Left ventricle myocardium inferior (tissue), 1 donor: ENCODE results near the gene HNRNPH2. TPM values are rescaled to one million over a fixed set of nuclear protein-coding genes. Genes with fewer than 3 reads are reported as not detected.

Source experiments
- DNase-seq: peaks from one replicate; pipeline ENCODE4 v3.0.0-alpha.2; 2020
- H3K27ac ChIP-seq: fragments of 200-600 bp; replicated peaks from 2 replicates; pipeline ENCODE4 v1.8.0; 2021
- H3K27me3 ChIP-seq: fragments of 200-600 bp; 2 replicates; pipeline ENCODE4 v1.8.0; 2021; ENCODE audit warnings: low read depth
- H3K36me3 ChIP-seq: fragments of 200-600 bp; 2 replicates; pipeline ENCODE4 v1.8.0; 2021
- H3K4me1 ChIP-seq: fragments of 200-600 bp; 2 replicates; pipeline ENCODE4 v1.8.0; 2021
- H3K4me3 ChIP-seq: fragments of 200-600 bp; 2 replicates; pipeline ENCODE4 v1.8.0; 2021; ENCODE audit warnings: mild to moderate bottlenecking, moderate library complexity
- H3K9me3 ChIP-seq: fragments of 200-600 bp; replicated peaks from 2 replicates; pipeline ENCODE4 v1.8.0; 2021
- intact Hi-C: fragments of 100-400 bp; cut with micrococcal nuclease; formaldehyde crosslinking; loops from one replicate; pipeline ENCODE4 v1.11.0; 2022
- long read RNA-seq: library from polyadenylated mRNA; unstranded; transcript quantifications from one replicate; pipeline ENCODE4 v2.0.0, GENCODE V29; 2021
- total RNA-seq: library from RNA; stranded (reverse); fragmentation: NEBNext Ultra II Directional; extraction: Animal tissue kit (Norgen Biotek cat#: 25700); gene quantifications from one replicate; pipeline ENCODE4 v1.2.1, GENCODE V29; 2021
- TF ChIP-seq, protein P1 (sequence below): fragments of 200-600 bp; IDR thresholded peaks from 2 replicates; pipeline ENCODE4 v1.8.0; 2021; ENCODE audit warnings: antibody characterized with exemption, mild to moderate bottlenecking, borderline replicate concordance
- donor health status: DM: no; HTN: yes; CAD: no; lungs with severe emphysema.

HNRNPH2 gene, protein sequence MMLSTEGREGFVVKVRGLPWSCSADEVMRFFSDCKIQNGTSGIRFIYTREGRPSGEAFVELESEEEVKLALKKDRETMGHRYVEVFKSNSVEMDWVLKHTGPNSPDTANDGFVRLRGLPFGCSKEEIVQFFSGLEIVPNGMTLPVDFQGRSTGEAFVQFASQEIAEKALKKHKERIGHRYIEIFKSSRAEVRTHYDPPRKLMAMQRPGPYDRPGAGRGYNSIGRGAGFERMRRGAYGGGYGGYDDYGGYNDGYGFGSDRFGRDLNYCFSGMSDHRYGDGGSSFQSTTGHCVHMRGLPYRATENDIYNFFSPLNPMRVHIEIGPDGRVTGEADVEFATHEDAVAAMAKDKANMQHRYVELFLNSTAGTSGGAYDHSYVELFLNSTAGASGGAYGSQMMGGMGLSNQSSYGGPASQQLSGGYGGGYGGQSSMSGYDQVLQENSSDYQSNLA
- total RNA-seq, result 51.4 TPM
- long read RNA-seq, transcript HNRNPH2-201 (2 exons, 2,223 nt), result major isoform, 131 of 137 reads
- long read RNA-seq, partial matches to known transcripts, result 0 of 137 reads
- long read RNA-seq, other reads (novel, unspliced or antisense), result 6 of 137 reads

DNA sequence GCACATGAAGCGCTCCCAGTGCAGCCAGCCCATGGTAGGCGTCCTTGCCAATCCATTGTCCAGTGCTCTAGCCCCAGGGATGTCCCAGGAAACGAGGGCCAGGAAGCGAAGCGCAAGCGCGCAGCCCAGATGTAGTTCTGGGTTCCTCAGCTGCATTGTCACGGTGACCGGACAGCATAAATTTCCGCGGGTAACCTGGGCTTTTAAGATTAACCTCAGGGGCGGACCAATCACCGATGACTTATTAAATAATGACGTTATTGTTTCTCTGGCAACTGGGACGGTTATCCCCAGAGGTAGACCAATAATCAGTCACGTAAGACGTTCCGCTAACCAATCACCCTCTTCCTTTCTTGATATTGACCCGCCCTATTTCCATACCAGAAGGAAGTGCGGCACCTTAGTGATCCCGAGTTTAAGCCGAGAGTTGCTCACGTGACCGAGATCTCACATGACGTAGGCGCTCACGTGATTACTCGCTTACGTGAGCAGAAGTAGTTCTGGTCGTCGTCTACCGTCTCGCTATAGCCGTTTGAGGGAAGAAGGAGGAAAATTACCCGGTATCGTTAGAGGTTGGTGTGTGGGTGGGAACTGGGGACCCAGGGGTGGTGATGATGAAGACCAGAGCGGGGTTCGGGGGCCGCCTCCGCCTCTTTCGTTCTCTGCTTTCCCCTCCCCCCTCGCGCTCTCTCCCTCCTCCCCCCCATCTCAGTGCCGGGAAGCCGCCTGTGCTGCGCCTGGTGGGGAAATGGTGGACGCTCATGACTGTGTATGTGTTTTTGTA lies at the start of gene HNRNPH2, which contains the start of gene GLA:
Gene HNRNPH2 (plus strand): TSS at position 475 of the 784 bp plus-strand sequence. CDS start 3,767 bp downstream, outside the sequence.
Gene GLA (minus strand): TSS at position 178 of the 784 bp plus-strand sequence. CDS start 22 bp downstream, at position 156.
- Histone ChIP-seq H3K27ac (peak within 1 kb of the TSS; percentile 95), H3K4me1 (peaks cover 48% of the 10 kb centered on the region), H3K36me3 (peaks cover 8% of the 10 kb centered on the region), H3K4me3 (peak within 1 kb of the TSS; percentile 78), H3K9me3 (no peaks in the 10 kb centered on the region), H3K27me3 (no peaks in the 10 kb centered on the region)
- DNase-seq, result peak; percentile 88
- TF ChIP-seq, protein P1, sequence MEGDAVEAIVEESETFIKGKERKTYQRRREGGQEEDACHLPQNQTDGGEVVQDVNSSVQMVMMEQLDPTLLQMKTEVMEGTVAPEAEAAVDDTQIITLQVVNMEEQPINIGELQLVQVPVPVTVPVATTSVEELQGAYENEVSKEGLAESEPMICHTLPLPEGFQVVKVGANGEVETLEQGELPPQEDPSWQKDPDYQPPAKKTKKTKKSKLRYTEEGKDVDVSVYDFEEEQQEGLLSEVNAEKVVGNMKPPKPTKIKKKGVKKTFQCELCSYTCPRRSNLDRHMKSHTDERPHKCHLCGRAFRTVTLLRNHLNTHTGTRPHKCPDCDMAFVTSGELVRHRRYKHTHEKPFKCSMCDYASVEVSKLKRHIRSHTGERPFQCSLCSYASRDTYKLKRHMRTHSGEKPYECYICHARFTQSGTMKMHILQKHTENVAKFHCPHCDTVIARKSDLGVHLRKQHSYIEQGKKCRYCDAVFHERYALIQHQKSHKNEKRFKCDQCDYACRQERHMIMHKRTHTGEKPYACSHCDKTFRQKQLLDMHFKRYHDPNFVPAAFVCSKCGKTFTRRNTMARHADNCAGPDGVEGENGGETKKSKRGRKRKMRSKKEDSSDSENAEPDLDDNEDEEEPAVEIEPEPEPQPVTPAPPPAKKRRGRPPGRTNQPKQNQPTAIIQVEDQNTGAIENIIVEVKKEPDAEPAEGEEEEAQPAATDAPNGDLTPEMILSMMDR, result peak; percentile 31
- intact Hi-C loops, result no loop called here

DNA sequence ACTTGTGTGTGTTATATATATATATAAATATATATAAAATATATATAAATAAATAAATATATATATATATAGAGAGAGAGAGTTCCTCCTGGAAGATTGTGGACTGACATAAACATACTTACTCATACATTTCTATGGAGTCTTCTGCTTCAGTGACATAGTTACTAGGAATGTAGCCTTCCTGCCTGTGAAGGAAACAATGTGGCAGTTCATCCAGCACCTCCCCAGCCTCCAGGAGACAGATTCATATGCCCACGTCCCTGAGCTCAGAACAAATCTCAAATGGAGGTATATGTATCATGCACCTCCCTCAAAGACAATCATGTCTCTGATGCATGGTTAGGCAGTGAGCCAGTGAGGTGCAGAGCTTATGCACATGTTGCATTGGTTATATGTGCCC lies 48.1 kb upstream of the HNRNPH2 start:
- Histone ChIP-seq H3K36me3 (no peaks in the 10 kb centered on the region), H3K9me3 (no peaks in the 10 kb centered on the region), H3K4me3 (no peak overlapping the region), H3K27ac (no peak overlapping the region), H3K27me3 (no peaks in the 10 kb centered on the region), H3K4me1 (no peaks in the 10 kb centered on the region)
- no peak for DNase-seq
- TF ChIP-seq, protein P1, result no peak
- intact Hi-C loops, result no loop called here

DNA sequence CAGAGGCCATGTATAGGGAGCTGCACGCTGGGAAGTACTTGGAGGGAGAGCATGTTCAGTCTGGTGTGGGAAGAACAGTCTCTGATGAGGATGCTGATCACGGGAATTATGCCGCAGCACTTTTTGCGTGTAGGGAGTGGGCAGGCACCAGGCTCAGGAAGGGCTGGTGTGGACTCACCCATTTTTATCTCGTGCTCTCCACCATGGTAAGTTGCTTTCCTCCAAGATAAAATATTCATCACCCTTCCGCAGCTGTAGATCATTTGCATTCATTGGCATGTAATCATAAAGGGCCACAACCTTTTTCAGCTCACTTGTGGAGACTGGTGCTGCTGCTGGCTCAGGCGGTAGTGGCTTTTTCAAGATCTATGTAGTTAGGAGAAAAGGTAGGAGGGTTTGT lies 47.6 kb upstream of the HNRNPH2 start:
- Histone ChIP-seq H3K27ac (no peak overlapping the region), H3K4me1 (no peaks in the 10 kb centered on the region), H3K9me3 (no peaks in the 10 kb centered on the region), H3K4me3 (no peak overlapping the region), H3K36me3 (no peaks in the 10 kb centered on the region), H3K27me3 (no peaks in the 10 kb centered on the region)
- no peak for DNase-seq
- TF ChIP-seq, protein P1, result no peak
- intact Hi-C loops, result no loop called here

DNA sequence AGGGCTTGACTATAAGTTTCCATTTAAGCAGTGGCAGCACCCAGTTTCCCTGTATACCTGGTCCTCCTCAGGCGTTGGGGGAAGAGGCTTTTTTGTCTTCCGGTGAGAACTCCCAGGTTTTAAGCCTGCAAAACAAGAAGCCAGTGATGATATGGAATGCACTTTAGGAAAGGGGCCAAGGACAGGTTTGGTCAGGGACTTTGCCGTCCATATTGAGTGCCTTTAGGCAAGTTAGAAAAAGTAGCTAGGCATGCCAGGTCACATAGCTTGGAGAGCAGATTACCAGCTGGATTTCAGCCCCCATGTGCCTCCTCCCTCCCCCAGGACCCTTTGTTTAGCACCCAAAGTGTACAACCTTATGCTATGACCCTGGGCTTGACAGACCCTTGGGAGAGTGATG lies 45.9 kb upstream of the HNRNPH2 start:
- Histone ChIP-seq H3K4me1 (no peaks in the 10 kb centered on the region), H3K9me3 (no peaks in the 10 kb centered on the region), H3K36me3 (no peaks in the 10 kb centered on the region), H3K4me3 (no peak overlapping the region), H3K27me3 (no peaks in the 10 kb centered on the region), H3K27ac (no peak overlapping the region)
- no peak for DNase-seq
- TF ChIP-seq, protein P1, result no peak
- intact Hi-C loops, result no loop called here

DNA sequence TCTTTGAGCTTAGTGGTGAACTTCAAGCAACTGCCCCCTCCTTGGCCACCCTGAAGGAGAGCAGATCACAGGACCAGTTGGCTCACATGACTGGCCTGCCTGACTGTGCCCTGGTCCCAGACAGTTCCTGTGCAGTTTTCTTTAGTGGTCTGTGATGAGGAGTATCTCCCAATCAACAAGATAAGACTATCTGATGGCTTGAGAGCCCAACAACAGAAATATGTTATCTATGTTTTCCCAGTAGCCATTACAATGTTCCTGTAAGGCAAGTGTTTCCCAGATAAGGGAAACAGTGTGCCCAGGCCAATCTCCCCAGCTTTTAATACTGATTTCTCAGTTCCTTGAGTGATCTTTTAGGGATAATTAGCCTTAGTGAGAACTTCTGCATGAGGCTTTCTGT lies 45.3 kb upstream of the HNRNPH2 start:
- H3K4me1 ChIP-seq, result no peaks in the 10 kb centered on the region
- H3K4me3 ChIP-seq, result no peak overlapping the region
- H3K36me3 ChIP-seq, result no peaks in the 10 kb centered on the region
- no peaks in the 10 kb centered on the region for H3K9me3 ChIP-seq
- TF ChIP-seq, protein P1, result no peak
- no peaks in the 10 kb centered on the region for H3K27me3 ChIP-seq
- intact Hi-C loops, result no loop called here
- H3K27ac ChIP-seq, result no peak overlapping the region
- no peak for DNase-seq
